ENCODE measurements around the gene DENND5B. TPM values are rescaled to one million over a fixed set of nuclear protein-coding genes. Genes with fewer than 3 reads are reported as not detected.

The DENND5B gene
- total RNA-seq, 1 experiment from 2014 or later = 13.8 TPM

DNA sequence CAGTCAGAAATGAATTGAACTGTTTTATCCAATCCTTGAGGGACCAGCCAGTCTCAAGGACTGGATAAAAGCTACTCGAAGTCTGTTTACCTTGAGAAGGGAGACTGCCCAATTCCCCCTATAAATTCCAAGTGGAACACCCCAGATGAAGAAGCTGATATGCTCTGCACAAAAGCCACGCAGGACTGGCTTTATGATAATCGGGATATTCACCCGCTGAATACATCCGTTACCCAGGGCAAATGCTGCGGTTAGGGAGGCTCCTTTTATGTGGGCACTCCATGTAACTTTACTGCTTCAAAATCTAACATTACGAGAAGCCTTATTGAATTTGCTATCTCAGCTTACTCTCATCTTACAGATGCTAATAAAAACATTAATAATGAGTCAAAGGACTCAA lies 119.1 kb downstream of the DENND5B start (continued):
- TF ChIP-seq, protein P1, sequence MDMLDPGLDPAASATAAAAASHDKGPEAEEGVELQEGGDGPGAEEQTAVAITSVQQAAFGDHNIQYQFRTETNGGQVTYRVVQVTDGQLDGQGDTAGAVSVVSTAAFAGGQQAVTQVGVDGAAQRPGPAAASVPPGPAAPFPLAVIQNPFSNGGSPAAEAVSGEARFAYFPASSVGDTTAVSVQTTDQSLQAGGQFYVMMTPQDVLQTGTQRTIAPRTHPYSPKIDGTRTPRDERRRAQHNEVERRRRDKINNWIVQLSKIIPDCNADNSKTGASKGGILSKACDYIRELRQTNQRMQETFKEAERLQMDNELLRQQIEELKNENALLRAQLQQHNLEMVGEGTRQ (CRISPR knock-in tag; IDR thresholded peaks at IDR 0.05) = no peak
- TF ChIP-seq ZNF232 (CRISPR knock-in tag; IDR thresholded peaks at IDR 0.05) = no peak
- no peak for TF ChIP-seq ZNF423 (CRISPR knock-in tag; IDR thresholded peaks at IDR 0.05)
- TF ChIP-seq, protein P2, sequence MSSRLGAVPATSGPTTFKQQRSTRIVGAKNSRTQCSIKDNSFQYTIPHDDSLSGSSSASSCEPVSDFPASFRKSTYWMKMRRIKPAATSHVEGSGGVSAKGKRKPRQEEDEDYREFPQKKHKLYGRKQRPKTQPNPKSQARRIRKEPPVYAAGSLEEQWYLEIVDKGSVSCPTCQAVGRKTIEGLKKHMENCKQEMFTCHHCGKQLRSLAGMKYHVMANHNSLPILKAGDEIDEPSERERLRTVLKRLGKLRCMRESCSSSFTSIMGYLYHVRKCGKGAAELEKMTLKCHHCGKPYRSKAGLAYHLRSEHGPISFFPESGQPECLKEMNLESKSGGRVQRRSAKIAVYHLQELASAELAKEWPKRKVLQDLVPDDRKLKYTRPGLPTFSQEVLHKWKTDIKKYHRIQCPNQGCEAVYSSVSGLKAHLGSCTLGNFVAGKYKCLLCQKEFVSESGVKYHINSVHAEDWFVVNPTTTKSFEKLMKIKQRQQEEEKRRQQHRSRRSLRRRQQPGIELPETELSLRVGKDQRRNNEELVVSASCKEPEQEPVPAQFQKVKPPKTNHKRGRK (CRISPR knock-in tag; IDR thresholded peaks at IDR 0.05; ENCODE audit: borderline replicate concordance) = no peak
- no peak for TF ChIP-seq ZNF317 (CRISPR knock-in tag; IDR thresholded peaks at IDR 0.05; ENCODE audit: borderline replicate concordance, low read depth)
- TF ChIP-seq NR1H2 (CRISPR knock-in tag; IDR thresholded peaks at IDR 0.05) = no peak
- TF ChIP-seq FOXP1 (CRISPR knock-in tag; IDR thresholded peaks at IDR 0.05; ENCODE audit: borderline replicate concordance) = no peak
- no peak for TF ChIP-seq ZNF121 (CRISPR knock-in tag; IDR thresholded peaks at IDR 0.05)
- no peak for TF ChIP-seq MXD4 (CRISPR knock-in tag; IDR thresholded peaks at IDR 0.05; ENCODE audit: borderline replicate concordance)

DNA sequence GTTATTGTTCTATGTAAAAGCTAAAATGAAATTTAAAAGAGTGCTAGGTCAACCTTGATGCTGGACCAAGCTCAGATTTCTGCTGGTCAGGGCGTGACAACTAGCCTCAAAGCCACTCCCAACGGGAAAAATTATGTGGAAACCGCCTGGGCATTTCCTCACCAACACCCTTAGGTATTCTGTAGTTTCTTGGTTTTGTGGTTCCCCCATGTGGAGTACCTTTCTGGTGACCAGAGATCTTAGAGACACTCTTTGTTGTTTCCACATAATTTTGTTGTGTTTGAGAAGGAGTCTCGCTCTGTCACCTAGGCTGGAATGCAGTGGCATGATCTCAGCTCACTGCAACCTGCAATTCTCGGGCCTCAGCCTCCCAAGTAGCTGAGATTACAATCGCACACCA lies 119.9 kb downstream of the DENND5B start:
- no peaks in the 10 kb centered on the region for H3K27me3 Mint-ChIP-seq (ENCODE audit: low read depth)
- H3K36me3 Mint-ChIP-seq = no peaks in the 10 kb centered on the region; the same call in 1 of the 2 replicates
- DNase-seq (ENCODE audit: low spot score) (no peak), ATAC-seq (no peak)
- CTCF ChIA-PET = interaction anchor here (1.3 to 1.5 kb wide), 2 partner anchors 68 to 129 kb away, joined by 3 read pairs; no protein-coding TSS in a partner anchor
- no peak overlapping the region for H3K4me3 Mint-ChIP-seq
- peaks cover 5% of the 10 kb centered on the region for H3K9me3 Mint-ChIP-seq
- no peak for TF ChIP-seq NR1H2 (CRISPR knock-in tag; IDR thresholded peaks at IDR 0.05)
- no peak for TF ChIP-seq HMGA2 (CRISPR knock-in tag; IDR thresholded peaks at IDR 0.05)
- no peak for TF ChIP-seq NFATC4 (CRISPR knock-in tag; IDR thresholded peaks at IDR 0.05)
- TF ChIP-seq, protein P3, sequence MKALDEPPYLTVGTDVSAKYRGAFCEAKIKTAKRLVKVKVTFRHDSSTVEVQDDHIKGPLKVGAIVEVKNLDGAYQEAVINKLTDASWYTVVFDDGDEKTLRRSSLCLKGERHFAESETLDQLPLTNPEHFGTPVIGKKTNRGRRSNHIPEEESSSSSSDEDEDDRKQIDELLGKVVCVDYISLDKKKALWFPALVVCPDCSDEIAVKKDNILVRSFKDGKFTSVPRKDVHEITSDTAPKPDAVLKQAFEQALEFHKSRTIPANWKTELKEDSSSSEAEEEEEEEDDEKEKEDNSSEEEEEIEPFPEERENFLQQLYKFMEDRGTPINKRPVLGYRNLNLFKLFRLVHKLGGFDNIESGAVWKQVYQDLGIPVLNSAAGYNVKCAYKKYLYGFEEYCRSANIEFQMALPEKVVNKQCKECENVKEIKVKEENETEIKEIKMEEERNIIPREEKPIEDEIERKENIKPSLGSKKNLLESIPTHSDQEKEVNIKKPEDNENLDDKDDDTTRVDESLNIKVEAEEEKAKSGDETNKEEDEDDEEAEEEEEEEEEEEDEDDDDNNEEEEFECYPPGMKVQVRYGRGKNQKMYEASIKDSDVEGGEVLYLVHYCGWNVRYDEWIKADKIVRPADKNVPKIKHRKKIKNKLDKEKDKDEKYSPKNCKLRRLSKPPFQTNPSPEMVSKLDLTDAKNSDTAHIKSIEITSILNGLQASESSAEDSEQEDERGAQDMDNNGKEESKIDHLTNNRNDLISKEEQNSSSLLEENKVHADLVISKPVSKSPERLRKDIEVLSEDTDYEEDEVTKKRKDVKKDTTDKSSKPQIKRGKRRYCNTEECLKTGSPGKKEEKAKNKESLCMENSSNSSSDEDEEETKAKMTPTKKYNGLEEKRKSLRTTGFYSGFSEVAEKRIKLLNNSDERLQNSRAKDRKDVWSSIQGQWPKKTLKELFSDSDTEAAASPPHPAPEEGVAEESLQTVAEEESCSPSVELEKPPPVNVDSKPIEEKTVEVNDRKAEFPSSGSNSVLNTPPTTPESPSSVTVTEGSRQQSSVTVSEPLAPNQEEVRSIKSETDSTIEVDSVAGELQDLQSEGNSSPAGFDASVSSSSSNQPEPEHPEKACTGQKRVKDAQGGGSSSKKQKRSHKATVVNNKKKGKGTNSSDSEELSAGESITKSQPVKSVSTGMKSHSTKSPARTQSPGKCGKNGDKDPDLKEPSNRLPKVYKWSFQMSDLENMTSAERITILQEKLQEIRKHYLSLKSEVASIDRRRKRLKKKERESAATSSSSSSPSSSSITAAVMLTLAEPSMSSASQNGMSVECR (CRISPR knock-in tag; IDR thresholded peaks at IDR 0.05; ENCODE audit: borderline replicate concordance) = no peak
- TF ChIP-seq ESRRA (CRISPR knock-in tag; IDR thresholded peaks at IDR 0.05; ENCODE audit: borderline replicate concordance) = no peak
- TF ChIP-seq, protein P4, sequence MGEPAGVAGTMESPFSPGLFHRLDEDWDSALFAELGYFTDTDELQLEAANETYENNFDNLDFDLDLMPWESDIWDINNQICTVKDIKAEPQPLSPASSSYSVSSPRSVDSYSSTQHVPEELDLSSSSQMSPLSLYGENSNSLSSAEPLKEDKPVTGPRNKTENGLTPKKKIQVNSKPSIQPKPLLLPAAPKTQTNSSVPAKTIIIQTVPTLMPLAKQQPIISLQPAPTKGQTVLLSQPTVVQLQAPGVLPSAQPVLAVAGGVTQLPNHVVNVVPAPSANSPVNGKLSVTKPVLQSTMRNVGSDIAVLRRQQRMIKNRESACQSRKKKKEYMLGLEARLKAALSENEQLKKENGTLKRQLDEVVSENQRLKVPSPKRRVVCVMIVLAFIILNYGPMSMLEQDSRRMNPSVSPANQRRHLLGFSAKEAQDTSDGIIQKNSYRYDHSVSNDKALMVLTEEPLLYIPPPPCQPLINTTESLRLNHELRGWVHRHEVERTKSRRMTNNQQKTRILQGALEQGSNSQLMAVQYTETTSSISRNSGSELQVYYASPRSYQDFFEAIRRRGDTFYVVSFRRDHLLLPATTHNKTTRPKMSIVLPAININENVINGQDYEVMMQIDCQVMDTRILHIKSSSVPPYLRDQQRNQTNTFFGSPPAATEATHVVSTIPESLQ (CRISPR knock-in tag; IDR thresholded peaks at IDR 0.05) = no peak
- TF ChIP-seq GTF2I (CRISPR knock-in tag; conservative IDR thresholded peaks at IDR 0.05) = no peak
- TF ChIP-seq CREB1 (CRISPR knock-in tag; IDR thresholded peaks at IDR 0.05) = no peak
- no peak for TF ChIP-seq ZNF416 (CRISPR knock-in tag; IDR thresholded peaks at IDR 0.05)
- TF ChIP-seq TEAD1 (CRISPR knock-in tag; IDR thresholded peaks at IDR 0.05) = no peak
- no peak overlapping the region for H3K27ac Mint-ChIP-seq
- POLR2A ChIA-PET = no interaction called here
- no peaks in the 10 kb centered on the region for H3K4me1 Mint-ChIP-seq
